ENCODE results near the gene VSNL1. TPM values are rescaled to one million over a fixed set of nuclear protein-coding genes. Genes with fewer than 3 reads are reported as not detected.

Gene VSNL1
- total and polyA plus RNA-seq, 2 donors (not counting 1 experiment from before 2014, with no cell fraction given), result 1.2 to 3.9 TPM

DNA sequence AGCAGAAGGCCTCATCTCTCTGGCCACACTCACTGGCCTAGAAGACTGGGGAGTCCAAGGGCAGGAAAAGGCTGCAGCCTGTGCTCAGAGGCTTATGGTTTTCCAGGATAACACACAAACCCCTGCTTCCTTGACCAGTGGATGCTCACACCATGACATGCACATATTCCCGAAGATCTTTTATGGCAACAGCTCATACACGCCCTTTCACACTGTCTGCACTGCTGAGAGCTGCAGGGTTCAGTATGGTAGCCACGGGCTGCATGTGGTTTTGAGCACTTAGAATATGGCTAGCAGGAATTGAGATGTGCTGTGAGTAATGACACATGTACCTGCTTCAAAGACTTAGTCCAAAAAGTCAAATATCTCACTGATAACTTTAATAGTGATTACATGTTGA, 95.8 kb downstream of the VSNL1 start:
- DNase-seq (ENCODE audit: low read depth in 2 of 2), result no peak
- H3K9ac ChIP-seq (ENCODE audit: insufficient read depth, low read length), result no peak overlapping the region
- no peaks in the 10 kb centered on the region for H3K9me3 ChIP-seq (ENCODE audit: control insufficient read depth, insufficient read depth, low read depth, low read length)
- no peaks in the 10 kb centered on the region for H3K36me3 ChIP-seq (ENCODE audit: control insufficient read depth, insufficient read depth, low read length)
- H3K79me2 ChIP-seq (ENCODE audit: control insufficient read depth, insufficient read depth, low read length), result no peaks in the 10 kb centered on the region
- H2AFZ ChIP-seq (ENCODE audit: low read length), result no peak overlapping the region
- no peak overlapping the region for H3K4me2 ChIP-seq (ENCODE audit: extremely low read depth, insufficient read depth, low read length)
- TF ChIP-seq, protein P1, sequence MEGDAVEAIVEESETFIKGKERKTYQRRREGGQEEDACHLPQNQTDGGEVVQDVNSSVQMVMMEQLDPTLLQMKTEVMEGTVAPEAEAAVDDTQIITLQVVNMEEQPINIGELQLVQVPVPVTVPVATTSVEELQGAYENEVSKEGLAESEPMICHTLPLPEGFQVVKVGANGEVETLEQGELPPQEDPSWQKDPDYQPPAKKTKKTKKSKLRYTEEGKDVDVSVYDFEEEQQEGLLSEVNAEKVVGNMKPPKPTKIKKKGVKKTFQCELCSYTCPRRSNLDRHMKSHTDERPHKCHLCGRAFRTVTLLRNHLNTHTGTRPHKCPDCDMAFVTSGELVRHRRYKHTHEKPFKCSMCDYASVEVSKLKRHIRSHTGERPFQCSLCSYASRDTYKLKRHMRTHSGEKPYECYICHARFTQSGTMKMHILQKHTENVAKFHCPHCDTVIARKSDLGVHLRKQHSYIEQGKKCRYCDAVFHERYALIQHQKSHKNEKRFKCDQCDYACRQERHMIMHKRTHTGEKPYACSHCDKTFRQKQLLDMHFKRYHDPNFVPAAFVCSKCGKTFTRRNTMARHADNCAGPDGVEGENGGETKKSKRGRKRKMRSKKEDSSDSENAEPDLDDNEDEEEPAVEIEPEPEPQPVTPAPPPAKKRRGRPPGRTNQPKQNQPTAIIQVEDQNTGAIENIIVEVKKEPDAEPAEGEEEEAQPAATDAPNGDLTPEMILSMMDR (conservative IDR thresholded peaks at IDR 0.05 in 1 of 2, IDR thresholded peaks at IDR 0.05 in 1 of 2; ENCODE audit: low read depth in 1 of 2, low read length in 2 of 2), result no peak
- no peak for TF ChIP-seq EZH2 (IDR thresholded peaks at IDR 0.05; ENCODE audit: low read length, missing control alignments)
- no peaks in the 10 kb centered on the region for H4K20me1 ChIP-seq (ENCODE audit: control insufficient read depth, extremely low read depth, insufficient read depth, low read length)
- no peak overlapping the region for H3K4me3 ChIP-seq (replicated peaks in 1 of 4; ENCODE audit: control extremely low read depth in 1 of 4, insufficient read depth in 1 of 4, low read depth in 3 of 4, low read length in 4 of 4)
- H3K27ac ChIP-seq (ENCODE audit: insufficient read depth, low read length), result no peak overlapping the region
- H3K4me1 ChIP-seq (ENCODE audit: control insufficient read depth, extremely low read depth, insufficient read depth, low read length), result no peaks in the 10 kb centered on the region
- H3K27me3 ChIP-seq (ENCODE audit: control insufficient read depth, insufficient read depth, low read length), result no peaks in the 10 kb centered on the region

DNA sequence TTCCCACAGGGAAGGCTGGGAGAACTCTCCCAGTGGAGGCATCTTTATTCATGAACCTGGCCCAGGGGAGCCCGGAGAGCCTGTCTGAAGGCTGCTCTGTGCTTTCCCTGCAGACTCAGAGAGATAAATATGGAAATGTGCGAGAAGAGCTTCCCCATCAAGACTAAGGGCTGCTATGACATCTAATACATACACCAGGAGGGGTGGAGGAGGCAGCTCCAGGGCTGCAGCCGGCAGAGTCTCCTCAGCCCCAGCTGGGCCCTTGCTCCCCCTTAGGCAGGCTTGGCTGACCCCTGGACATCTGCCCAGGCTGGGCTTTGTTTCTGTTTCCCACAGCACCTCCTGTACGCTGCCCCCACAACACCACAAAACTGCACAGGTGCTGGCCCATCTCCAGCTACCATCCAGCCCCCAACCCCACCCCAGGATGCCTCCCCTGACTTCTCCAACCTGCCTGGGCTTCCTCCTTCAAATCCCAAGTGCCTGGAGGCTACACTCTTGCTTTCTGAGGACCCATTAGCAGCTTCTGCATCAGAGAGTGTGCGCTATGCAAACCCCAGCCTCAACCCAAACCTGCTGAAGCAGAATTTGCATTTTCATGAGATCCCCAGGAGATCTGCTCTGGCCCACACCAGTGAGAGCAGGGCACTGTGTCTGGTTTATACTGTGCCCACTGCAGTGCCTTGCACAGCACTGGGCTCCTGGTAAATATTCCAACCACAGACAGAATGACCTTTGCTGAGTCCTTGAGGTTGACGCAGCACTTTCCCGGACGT, 96.8 kb downstream of the VSNL1 start:
- H3K27ac ChIP-seq (ENCODE audit: insufficient read depth, low read length), result no peak overlapping the region
- H3K4me2 ChIP-seq (ENCODE audit: extremely low read depth, insufficient read depth, low read length), result no peak overlapping the region
- DNase-seq (ENCODE audit: low read depth in 2 of 2), result no peak
- no peak overlapping the region for H3K9ac ChIP-seq (ENCODE audit: insufficient read depth, low read length)
- no peaks in the 10 kb centered on the region for H4K20me1 ChIP-seq (ENCODE audit: control insufficient read depth, extremely low read depth, insufficient read depth, low read length)
- no peak overlapping the region for H3K4me3 ChIP-seq (replicated peaks in 1 of 4; ENCODE audit: control extremely low read depth in 1 of 4, insufficient read depth in 1 of 4, low read depth in 3 of 4, low read length in 4 of 4)
- no peaks in the 10 kb centered on the region for H3K4me1 ChIP-seq (ENCODE audit: control insufficient read depth, extremely low read depth, insufficient read depth, low read length)
- H3K9me3 ChIP-seq (ENCODE audit: control insufficient read depth, insufficient read depth, low read depth, low read length), result no peaks in the 10 kb centered on the region
- no peaks in the 10 kb centered on the region for H3K36me3 ChIP-seq (ENCODE audit: control insufficient read depth, insufficient read depth, low read length)
- no peak for TF ChIP-seq EZH2 (IDR thresholded peaks at IDR 0.05; ENCODE audit: low read length, missing control alignments)
- TF ChIP-seq, protein P1 (conservative IDR thresholded peaks at IDR 0.05 in 1 of 2, IDR thresholded peaks at IDR 0.05 in 1 of 2; ENCODE audit: low read depth in 1 of 2, low read length in 2 of 2), result no peak
- no peak overlapping the region for H2AFZ ChIP-seq (ENCODE audit: low read length)
- no peaks in the 10 kb centered on the region for H3K79me2 ChIP-seq (ENCODE audit: control insufficient read depth, insufficient read depth, low read length)
- no peaks in the 10 kb centered on the region for H3K27me3 ChIP-seq (ENCODE audit: control insufficient read depth, insufficient read depth, low read length)

DNA sequence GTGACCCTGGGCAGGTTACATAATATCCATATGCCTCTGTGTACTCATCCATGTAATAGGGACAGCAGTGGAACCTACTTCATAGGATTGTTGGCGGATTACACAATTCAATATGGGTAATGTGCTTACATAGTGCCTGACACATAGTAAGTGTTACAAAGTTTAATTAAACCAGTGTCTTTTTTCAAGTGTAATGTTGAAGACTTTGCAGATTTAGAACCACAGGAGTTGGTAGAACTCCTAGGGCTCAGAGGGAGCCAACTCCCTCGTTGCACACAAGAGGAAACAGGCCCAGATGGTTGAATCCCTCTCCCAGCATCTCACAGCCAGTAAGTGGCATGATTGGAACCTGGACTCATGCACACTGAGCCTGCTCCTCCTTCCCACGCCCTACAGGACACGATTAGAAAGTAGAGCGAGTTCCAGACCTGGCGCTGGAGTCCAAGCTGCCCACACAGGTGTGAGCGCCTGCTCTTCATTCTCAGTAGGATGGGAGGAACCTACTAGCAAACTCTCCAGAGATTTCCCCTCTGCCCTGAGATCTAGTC, 97.8 kb downstream of the VSNL1 start:
- peaks cover 7% of the 10 kb centered on the region for H3K4me1 ChIP-seq (ENCODE audit: control insufficient read depth, extremely low read depth, insufficient read depth, low read length)
- no peaks in the 10 kb centered on the region for H3K27me3 ChIP-seq (ENCODE audit: control insufficient read depth, insufficient read depth, low read length)
- H3K9me3 ChIP-seq (ENCODE audit: control insufficient read depth, insufficient read depth, low read depth, low read length), result no peaks in the 10 kb centered on the region
- no peaks in the 10 kb centered on the region for H3K36me3 ChIP-seq (ENCODE audit: control insufficient read depth, insufficient read depth, low read length)
- no peaks in the 10 kb centered on the region for H4K20me1 ChIP-seq (ENCODE audit: control insufficient read depth, extremely low read depth, insufficient read depth, low read length)
- H3K79me2 ChIP-seq (ENCODE audit: control insufficient read depth, insufficient read depth, low read length), result no peaks in the 10 kb centered on the region
- no peak overlapping the region for H3K27ac ChIP-seq (ENCODE audit: insufficient read depth, low read length)
- no peak overlapping the region for H2AFZ ChIP-seq (ENCODE audit: low read length)
- H3K9ac ChIP-seq (ENCODE audit: insufficient read depth, low read length), result no peak overlapping the region
- no peak overlapping the region for H3K4me3 ChIP-seq (replicated peaks in 1 of 4; ENCODE audit: control extremely low read depth in 1 of 4, insufficient read depth in 1 of 4, low read depth in 3 of 4, low read length in 4 of 4)
- no peak for DNase-seq (ENCODE audit: low read depth in 2 of 2)
- H3K4me2 ChIP-seq (ENCODE audit: extremely low read depth, insufficient read depth, low read length), result no peak overlapping the region
- no peak for TF ChIP-seq EZH2 (IDR thresholded peaks at IDR 0.05; ENCODE audit: low read length, missing control alignments)
- TF ChIP-seq, protein P1 (conservative IDR thresholded peaks at IDR 0.05 in 1 of 2, IDR thresholded peaks at IDR 0.05 in 1 of 2; ENCODE audit: low read depth in 1 of 2, low read length in 2 of 2), result no peak

Measured in fibroblast of lung (primary cell).